HG02840 (cell line): ENCODE results near the gene ANKS1B.
A peak's percentile ranks its signal among the peaks of the same experiment; 100 is the strongest.
"Not testable (repeated sequence)": the region's sequence is repeated elsewhere in the genome, so short reads cannot be mapped to it uniquely, and the experiment has no call there.

Experiments used
- ATAC-seq: cut with Tn5 transposase; IDR thresholded peaks from one replicate; pipeline ENCODE4 v1.9.1; 2021; ENCODE audit warnings: mild to moderate bottlenecking, moderate library complexity, moderate number of reproducible peaks; ENCODE audit not compliant: unreplicated experiment, low FRiP score

ANKS1B gene

DNA sequence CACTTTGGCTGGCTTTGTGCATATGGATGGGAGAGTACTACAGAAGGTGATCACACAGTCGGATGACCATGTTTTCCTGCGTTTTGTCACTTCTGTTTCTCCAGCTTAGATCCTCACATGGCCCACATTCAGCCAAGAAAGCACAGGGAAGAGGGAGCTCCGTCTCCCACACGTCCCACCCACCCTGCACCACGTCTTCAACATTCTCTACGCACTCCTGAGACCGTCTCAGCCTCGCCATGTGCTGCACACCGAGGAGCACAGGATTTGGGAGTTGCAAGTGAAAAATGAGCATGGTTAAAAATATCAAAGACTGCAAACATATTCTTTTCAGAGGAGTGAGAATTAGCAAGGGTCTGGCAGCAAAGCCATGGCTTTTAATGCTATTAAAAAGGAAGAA, 1217.5 kb downstream of the ANKS1B start:
- ATAC-seq: no peak

GRCh38 chr12:98763656-98764055, 1221.1 kb downstream of the ANKS1B start:
- ATAC-seq: no peak

- no peak for ATAC-seq
Observed at GRCh38 chr12:98758331-98758730, 1226.4 kb downstream of the ANKS1B start.

DNA sequence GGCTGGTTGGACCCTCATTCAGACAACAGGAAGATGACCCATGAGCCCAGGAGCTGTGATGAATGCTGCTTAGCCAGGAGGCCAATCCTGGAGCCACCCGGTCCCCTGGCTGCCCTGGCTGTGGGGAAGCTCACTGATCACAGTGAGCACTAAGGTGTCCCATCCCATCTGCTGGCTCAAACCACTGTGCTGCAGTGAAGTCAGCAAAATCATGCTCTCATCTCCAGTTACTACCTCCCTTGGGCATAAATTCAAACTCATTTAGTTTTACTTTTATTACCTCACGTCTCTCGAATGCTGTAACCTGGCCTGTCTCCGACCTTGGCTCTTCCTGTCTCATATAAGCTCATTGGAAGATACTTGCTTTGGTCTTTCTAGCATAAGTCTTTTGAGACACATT, 1227.3 kb downstream of the ANKS1B start:
- no peak for ATAC-seq

DNA sequence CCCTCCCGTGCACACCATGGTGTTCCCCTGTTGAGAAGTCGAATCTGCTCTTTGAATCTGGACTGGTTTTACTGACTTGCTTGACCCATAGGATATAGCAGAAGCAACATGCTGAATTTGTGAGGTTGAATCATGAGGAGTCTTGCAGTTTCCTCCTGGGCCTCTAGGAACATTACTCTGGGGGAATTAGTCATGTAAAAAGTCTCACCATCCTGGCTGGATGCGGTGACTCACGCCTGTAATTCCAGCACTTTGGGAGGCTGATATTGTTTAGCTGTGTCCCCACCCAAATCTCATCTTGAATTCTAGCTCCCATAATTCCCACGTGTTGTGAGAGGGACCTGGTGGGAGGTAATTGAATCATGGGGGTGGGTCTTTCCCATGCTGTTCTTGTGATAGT, 1228.9 kb downstream of the ANKS1B start:
- not testable (repeated sequence) for ATAC-seq

DNA sequence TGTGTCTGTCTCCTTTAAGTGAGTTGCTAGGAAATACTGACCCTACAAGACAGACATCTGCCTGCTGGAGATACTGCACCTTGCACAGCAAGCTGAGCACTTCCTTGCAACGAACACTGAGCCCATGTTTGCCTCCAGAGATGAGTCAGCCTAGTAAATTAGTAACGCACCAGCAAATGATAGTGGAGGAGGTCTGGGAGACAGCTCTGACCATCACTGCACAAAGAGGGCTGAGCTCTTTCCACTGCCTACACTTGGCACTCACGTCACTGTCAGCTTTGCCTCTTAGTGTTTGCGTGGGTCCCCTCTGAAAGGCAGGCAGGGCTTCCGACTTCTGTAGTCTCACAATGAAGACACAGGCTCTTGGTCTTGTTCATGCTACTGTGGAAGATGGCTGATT, 1230.6 kb downstream of the ANKS1B start:
- ATAC-seq: peak; percentile 99

DNA sequence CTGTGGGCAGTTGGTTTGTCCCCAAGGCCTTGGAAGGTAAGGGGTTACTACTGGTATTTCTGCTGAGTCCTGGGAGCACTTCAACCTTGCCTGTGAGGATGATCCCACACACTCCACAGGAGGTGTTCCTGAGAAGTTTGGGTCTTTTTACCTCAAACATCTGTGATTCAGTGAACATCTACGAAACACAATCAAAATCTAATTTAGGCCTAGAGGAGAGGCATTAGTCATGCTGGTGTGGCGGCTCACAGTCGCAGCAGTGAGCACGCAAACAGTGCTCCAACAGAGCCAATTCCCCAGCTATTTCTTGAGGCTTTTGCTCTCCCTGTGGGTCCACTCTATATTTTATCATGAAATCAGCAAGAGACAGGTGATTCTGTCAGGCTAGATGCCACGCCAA, 1232.0 kb downstream of the ANKS1B start:
- ATAC-seq: no peak

DNA sequence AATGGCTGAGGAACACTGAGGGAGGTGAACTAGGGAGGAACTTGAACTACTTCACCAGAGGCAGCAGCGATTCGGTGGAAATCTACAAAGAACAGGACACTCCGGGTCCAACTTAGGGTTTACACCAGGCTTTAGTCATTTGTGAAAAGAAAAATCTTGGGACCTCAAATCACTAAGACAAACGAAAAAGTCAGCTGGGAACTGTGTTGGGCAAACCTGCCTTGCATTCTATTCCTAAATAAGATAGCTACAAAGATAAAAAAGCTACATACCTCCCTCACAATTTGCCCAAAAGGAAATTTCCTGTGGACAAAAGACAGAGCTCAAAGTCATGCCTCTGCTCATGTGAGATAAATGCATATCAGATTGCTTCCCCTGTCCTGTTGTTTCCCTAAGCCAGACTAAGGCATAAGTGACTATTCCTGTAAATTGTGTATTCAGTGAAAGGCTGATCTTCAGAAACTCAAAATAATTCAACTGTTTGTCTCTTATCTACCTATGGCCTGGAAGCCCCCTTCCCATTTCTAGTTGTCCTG, 1233.1 kb downstream of the ANKS1B start:
- ATAC-seq: no peak

- ATAC-seq: no peak
Observed at GRCh38 chr12:98750511-98750910, 1234.2 kb downstream of the ANKS1B start.

DNA sequence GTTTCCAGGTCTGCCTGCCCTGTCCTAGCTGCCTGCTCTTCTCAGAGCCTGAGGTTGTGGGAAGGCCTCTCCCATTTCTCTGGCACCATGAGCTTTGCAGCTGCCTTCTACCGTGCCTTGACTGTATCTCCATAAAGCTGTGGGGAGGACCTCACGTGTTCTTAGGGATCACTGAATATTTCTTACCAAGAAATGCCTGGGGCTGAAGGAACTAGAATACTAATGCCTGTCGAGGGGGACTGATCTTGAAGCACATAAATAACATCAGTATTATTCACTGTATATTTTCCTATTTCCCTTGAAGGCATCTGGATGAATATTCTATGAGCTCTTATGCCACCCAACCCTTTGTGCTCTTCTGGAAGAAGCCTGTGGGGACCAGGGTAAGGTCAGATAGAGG, 1236.3 kb downstream of the ANKS1B start:
- ATAC-seq: no peak

- ATAC-seq: no peak
Observed at GRCh38 chr12:98745578-98746391, 1239.0 kb downstream of the ANKS1B start.

- no peak for ATAC-seq
Observed at GRCh38 chr12:98744680-98745079, 1240.1 kb downstream of the ANKS1B start.

GRCh38 chr12:98743362-98743953, 1241.3 kb downstream of the ANKS1B start:
- no peak for ATAC-seq

GRCh38 chr12:98741556-98742265, 1243.0 kb downstream of the ANKS1B start:
- no peak for ATAC-seq

- no peak for ATAC-seq
Observed at GRCh38 chr12:98741196-98741555, 1243.6 kb downstream of the ANKS1B start.

GRCh38 chr12:98740751-98741150, 1244.0 kb downstream of the ANKS1B start:
- ATAC-seq: no peak

DNA sequence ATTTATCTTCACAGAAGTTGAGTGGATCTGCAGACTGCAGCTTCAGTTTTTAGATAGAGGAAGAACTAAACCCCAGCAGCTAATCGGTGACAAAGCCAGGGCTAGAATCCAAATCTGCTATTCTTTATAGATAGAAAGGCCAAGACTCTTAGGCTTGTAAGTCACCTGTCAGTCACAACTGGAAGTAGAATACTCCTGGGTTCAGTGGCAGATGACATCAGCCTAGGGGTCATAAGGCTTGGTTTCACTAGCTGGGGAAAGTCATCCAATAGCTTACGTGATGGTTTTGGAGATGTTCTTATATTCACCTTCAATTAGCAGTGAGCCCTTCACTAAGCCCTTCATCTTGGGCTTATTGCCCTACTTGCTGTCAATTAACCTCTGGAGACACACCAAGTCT, 1246.2 kb downstream of the ANKS1B start:
- ATAC-seq: no peak

DNA sequence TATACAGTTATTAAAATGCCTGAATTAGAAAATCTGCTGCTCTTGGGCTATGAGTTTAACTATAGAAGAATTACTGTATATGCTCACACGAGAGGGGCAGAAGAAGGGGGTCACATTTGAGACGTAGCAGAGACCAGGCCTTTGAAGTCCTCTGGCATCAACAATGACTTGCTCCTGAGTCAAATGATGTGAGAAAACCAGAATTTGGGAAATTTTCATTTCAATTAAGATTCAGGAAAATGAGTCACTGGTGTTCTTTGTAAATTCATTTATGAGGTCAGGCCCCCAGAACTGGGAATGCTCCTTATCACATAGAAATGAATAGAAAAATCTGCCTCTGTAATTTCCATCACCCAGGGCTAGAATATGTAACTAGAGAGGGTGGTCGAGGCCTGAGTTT, 1246.7 kb downstream of the ANKS1B start:
- no peak for ATAC-seq

DNA sequence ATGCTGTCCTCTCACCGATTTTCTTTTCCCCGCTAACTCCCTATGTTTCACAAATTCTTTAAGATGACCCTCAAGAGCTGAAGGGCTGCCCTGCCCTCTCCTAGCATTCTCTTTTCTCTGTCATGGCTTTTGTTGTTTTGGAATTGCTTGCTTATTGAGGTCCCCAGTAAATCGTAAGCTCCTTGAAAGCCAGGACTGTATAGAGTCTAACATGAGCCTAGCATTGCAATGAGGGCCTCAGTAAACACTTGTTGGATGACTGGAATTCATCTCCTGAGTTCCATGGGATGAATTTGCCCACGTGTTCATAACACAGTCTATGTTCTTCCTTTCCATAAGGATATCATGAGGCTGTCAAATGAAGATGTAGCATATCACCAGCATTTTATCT, 1247.4 kb downstream of the ANKS1B start:
- no peak for ATAC-seq

GRCh38 chr12:98736352-98737321, 1248.1 kb downstream of the ANKS1B start:
- no peak for ATAC-seq
